Smooth muscle cell (in vitro differentiated cells): Measurements from ENCODE around the gene CTNNA2. TPM values are rescaled to one million over a fixed set of nuclear protein-coding genes. Genes with fewer than 3 reads are reported as not detected.

Experiments
- DNase-seq: peaks from one replicate; lab custom pipeline; 2025; ENCODE audit not compliant: unreplicated experiment; lab: John Stamatoyannopoulos, UW
- H2AFZ ChIP-seq: fragments of 200-600 bp; sonication (generic); 2 replicates; pipeline ENCODE4 v1.6.0; 2016; ENCODE audit warnings: antibody characterized with exemption, low read depth, mild to moderate bottlenecking
- H3F3A ChIP-seq: fragments of 200-600 bp; sonication (generic); 2 replicates; pipeline ENCODE4 v1.6.0; 2017; ENCODE audit warnings: antibody characterized with exemption, low read depth
- H3K27ac ChIP-seq: fragments of 200-600 bp; sonication (generic); 2 replicates; pipeline ENCODE4 v1.5.1; 2016; ENCODE audit warnings: low read depth, mild to moderate bottlenecking
- H3K27me3 ChIP-seq: fragments of 200-600 bp; sonication (generic); 2 replicates; pipeline ENCODE4 v1.6.1; 2016; ENCODE audit warnings: low read depth, mild to moderate bottlenecking
- H3K36me3 ChIP-seq: fragments of 200-600 bp; sonication (generic); 2 replicates; pipeline ENCODE4 v1.5.1; 2016; ENCODE audit warnings: low read depth
- H3K4me1 ChIP-seq: fragments of 200-600 bp; sonication (generic); 2 replicates; pipeline ENCODE4 v1.5.1; 2016; ENCODE audit warnings: low read depth
- H3K4me2 ChIP-seq: fragments of 200-600 bp; sonication (generic); 2 replicates; pipeline ENCODE4 v1.6.0; 2016; ENCODE audit warnings: mild to moderate bottlenecking
- H3K4me3 ChIP-seq: fragments of 200-600 bp; sonication (generic); 2 replicates; pipeline ENCODE4 v1.5.1; 2016; ENCODE audit warnings: mild to moderate bottlenecking
- H3K79me2 ChIP-seq: fragments of 200-600 bp; sonication (generic); 2 replicates; pipeline ENCODE4 v1.6.0; 2016; ENCODE audit warnings: low read depth, mild to moderate bottlenecking
- H3K9ac ChIP-seq: fragments of 200-600 bp; sonication (generic); 2 replicates; pipeline ENCODE4 v1.6.0; 2016; ENCODE audit warnings: low read depth
- H3K9me3 ChIP-seq: fragments of 200-600 bp; sonication (generic); replicated peaks from 2 replicates; pipeline ENCODE4 v1.5.1; 2016; ENCODE audit warnings: low read depth
- H4K20me1 ChIP-seq: fragments of 200-600 bp; sonication (generic); 2 replicates; pipeline ENCODE4 v1.6.0; 2016; ENCODE audit warnings: low read depth
- WGBS: methylation state at CpG from one replicate; pipeline ENCODE4 v1.1.7; 2016; ENCODE audit warnings: low lambda C conversion rate; 5-methylcytosine and 5-hydroxymethylcytosine counted together
- microRNA-seq: library from miRNA; unstranded; fragments of <30 nt; microRNA quantifications from one replicate; pipeline ENCODE4, GENCODE V29; 2016; ENCODE audit warnings: borderline number of aligned reads
- polyA plus RNA-seq: library from polyadenylated mRNA; unstranded; fragments of >200 nt; fragmentation: Nextera tagmentation; extraction: Ambion mirVana; gene quantifications from 2 replicates; pipeline ENCODE4 v1.2.1, GENCODE V29; 2016
- small RNA-seq: library from RNA; depleted of rRNA; stranded (forward); fragments of <200 nt; gene quantifications from one replicate; pipeline ENCODE3, GENCODE V24; 2014
- total RNA-seq: library from RNA; depleted of rRNA; stranded (reverse); fragments of >200 nt; gene quantifications from 2 replicates; pipeline ENCODE4 v1.2.3, GENCODE V29; 2014
- TF ChIP-seq, protein P1 (sequence below): fragments of 200-600 bp; sonication (generic); IDR thresholded peaks from 2 replicates; pipeline ENCODE4 v1.5.1; 2017; ENCODE audit warnings: borderline replicate concordance, mild to moderate bottlenecking, antibody characterized with exemption; ENCODE audit not compliant: insufficient read depth, poor library complexity, severe bottlenecking

Gene CTNNA2
- total and polyA plus RNA-seq, 2 experiments from 2014 or later, result not detected

DNA sequence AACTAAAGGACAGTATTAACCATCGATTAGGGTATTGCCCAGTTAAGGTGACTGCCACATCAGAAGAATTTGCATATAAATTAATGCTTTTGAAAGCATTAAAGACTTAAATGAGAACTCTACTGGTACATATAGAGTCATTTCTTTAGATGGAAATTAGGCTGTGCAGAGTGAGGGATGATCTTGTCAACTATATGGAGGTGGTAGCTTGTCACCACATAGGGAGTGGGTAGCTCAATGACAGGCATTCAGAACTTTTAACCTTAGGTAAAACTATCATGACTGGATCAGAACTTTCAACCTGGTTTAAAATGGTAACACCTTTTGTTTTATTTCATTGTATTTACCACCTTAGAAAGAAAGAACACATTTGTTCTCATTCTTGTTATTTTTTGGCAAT is 1176.3 kb downstream of the CTNNA2 start:
- H3K9ac ChIP-seq, result no peak overlapping the region
- H2AFZ ChIP-seq, result no peak overlapping the region
- WGBS, result 78% methylated on average over 1 of the region's 1 CpG
- H3K27ac ChIP-seq, result no peak overlapping the region
- no peaks in the 10 kb centered on the region for H3K9me3 ChIP-seq
- no peaks in the 10 kb centered on the region for H3K4me1 ChIP-seq
- H3K4me3 ChIP-seq, result no peak overlapping the region
- DNase-seq, result no peak
- TF ChIP-seq, protein P1, sequence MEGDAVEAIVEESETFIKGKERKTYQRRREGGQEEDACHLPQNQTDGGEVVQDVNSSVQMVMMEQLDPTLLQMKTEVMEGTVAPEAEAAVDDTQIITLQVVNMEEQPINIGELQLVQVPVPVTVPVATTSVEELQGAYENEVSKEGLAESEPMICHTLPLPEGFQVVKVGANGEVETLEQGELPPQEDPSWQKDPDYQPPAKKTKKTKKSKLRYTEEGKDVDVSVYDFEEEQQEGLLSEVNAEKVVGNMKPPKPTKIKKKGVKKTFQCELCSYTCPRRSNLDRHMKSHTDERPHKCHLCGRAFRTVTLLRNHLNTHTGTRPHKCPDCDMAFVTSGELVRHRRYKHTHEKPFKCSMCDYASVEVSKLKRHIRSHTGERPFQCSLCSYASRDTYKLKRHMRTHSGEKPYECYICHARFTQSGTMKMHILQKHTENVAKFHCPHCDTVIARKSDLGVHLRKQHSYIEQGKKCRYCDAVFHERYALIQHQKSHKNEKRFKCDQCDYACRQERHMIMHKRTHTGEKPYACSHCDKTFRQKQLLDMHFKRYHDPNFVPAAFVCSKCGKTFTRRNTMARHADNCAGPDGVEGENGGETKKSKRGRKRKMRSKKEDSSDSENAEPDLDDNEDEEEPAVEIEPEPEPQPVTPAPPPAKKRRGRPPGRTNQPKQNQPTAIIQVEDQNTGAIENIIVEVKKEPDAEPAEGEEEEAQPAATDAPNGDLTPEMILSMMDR, result no peak
- no peak overlapping the region for H3K4me2 ChIP-seq
- no peaks in the 10 kb centered on the region for H3K27me3 ChIP-seq
- no peaks in the 10 kb centered on the region for H3K36me3 ChIP-seq
- no peaks in the 10 kb centered on the region for H3F3A ChIP-seq
- no peaks in the 10 kb centered on the region for H3K79me2 ChIP-seq
- no peaks in the 10 kb centered on the region for H4K20me1 ChIP-seq

Small RNA genes lying within 50 kb of the gene (microRNA-seq; reads per million reads assigned to microRNA genes)
- gene MIR4264, result not detected
- gene MIR8080, result not detected

Small RNA genes lying within 50 kb of the gene (small RNA-seq; reads per million reads assigned to genes)
- gene MIR4264, result not detected
- gene MIR8080, result not detected
- not detected for gene RNU6-561P
